ENCODE measurements around the gene CD44.

- TF ChIP-seq CTCF (IDR thresholded peaks at IDR 0.05; ENCODE audit: low read length) (no peak), EZH2 (IDR thresholded peaks at IDR 0.05; ENCODE audit: borderline replicate concordance, low read length) (no peak)
These were observed at the start of gene CD44 for GRCh38 chr11:35138943-35139721.
